Transverse colon (tissue), 4 donors: ENCODE data around the gene SEZ6L2.

Experiments used
- EP300 ChIP-seq: sonication (generic); formaldehyde crosslinking; IDR thresholded peaks from one replicate; pipeline ENCODE4 v1.6.1; 2017; ENCODE audit warnings: antibody characterized with exemption, low read depth
- POLR2AphosphoS5 ChIP-seq, 3 donors: sonication (generic); formaldehyde crosslinking; IDR thresholded peaks; one replicate each; pipeline ENCODE4 v1.6.1; 2016; ENCODE audit warnings: antibody characterized with exemption in 3 of 3
- TF ChIP-seq, protein P1 (sequence below), 5 experiments: fragments of 200-600 bp in 3 of 5; fragments of 450-650 bp in 2 of 5; sonication (generic) in 3 of 5; IDR thresholded peaks; 1 replicate in 2 of 5; 2 replicates in 3 of 5; pipeline ENCODE4 v1.5.1; 2016 to 2017; ENCODE audit warnings: antibody characterized with exemption in 5 of 5, inconsistent platforms in 3 of 5, mild to moderate bottlenecking in 2 of 5, moderate library complexity in 1 of 5

- TF ChIP-seq, protein P1, sequence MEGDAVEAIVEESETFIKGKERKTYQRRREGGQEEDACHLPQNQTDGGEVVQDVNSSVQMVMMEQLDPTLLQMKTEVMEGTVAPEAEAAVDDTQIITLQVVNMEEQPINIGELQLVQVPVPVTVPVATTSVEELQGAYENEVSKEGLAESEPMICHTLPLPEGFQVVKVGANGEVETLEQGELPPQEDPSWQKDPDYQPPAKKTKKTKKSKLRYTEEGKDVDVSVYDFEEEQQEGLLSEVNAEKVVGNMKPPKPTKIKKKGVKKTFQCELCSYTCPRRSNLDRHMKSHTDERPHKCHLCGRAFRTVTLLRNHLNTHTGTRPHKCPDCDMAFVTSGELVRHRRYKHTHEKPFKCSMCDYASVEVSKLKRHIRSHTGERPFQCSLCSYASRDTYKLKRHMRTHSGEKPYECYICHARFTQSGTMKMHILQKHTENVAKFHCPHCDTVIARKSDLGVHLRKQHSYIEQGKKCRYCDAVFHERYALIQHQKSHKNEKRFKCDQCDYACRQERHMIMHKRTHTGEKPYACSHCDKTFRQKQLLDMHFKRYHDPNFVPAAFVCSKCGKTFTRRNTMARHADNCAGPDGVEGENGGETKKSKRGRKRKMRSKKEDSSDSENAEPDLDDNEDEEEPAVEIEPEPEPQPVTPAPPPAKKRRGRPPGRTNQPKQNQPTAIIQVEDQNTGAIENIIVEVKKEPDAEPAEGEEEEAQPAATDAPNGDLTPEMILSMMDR (IDR thresholded peaks at IDR 0.05) = no peak
- TF ChIP-seq POLR2AphosphoS5 (IDR thresholded peaks at IDR 0.05) = no peak
- no peak for TF ChIP-seq EP300
These were observed 61.5 kb downstream of the SEZ6L2 start for GRCh38 chr16:29837841-29838240.
